GM12892 (cell line): Measurements from ENCODE around the gene CDO1.

Experiments
- POLR2A ChIP-seq: IDR thresholded peaks from 2 replicates; pipeline ENCODE4 v1.6.1; 2011; ENCODE audit warnings: low read depth, low read length, control low read depth
- TAF1 ChIP-seq: IDR thresholded peaks from 2 replicates; pipeline ENCODE4 v1.6.1; 2011; ENCODE audit warnings: low read depth, mild to moderate bottlenecking, control low read depth, low read length, borderline replicate concordance

DNA sequence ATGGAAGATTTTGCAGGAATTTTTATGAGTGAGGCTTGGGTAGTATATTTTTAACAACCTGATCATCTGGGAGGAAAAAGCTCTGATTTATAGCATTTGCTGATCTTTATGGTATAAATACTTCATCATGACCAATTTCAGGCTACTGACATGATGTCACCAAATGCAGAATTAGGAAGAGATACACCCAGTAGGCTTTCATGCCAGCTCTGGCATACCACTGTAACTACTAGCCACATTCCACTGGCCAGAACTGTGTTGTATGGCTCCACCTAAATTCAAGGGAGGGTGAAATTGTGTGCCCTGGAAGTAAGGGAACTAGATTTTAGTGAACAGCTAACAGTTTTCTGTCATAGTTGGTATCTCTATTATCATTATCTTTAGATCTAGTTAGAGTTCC is 42.9 kb upstream of the CDO1 start:
- TF ChIP-seq TAF1 (no peak), POLR2A (no peak)
